Skeletal muscle tissue (tissue), 4 donors: ENCODE results near the gene KRTAP17-1. TPM values are rescaled to one million over a fixed set of nuclear protein-coding genes. Genes with fewer than 3 reads are reported as not detected.
"Not testable (repeated sequence)": the region's sequence is repeated elsewhere in the genome, so short reads cannot be mapped to it uniquely, and the experiment has no call there.

Experiments used
- H3K27ac ChIP-seq: one replicate; pipeline ENCODE4 v1.7.0; 2013; ENCODE audit warnings: mild to moderate bottlenecking, low read depth, low read length, inconsistent platforms
- H3K27me3 ChIP-seq, 3 donors: one replicate each; pipeline ENCODE4 v1.7.0; 2013; ENCODE audit warnings: low read length in 3 of 3; ENCODE audit not compliant: control insufficient read depth in 3 of 3, insufficient read depth in 3 of 3
- H3K36me3 ChIP-seq, 3 donors: one replicate each; pipeline ENCODE4 v1.7.0; 2013; ENCODE audit warnings: low read length in 3 of 3; ENCODE audit not compliant: control insufficient read depth in 3 of 3, insufficient read depth in 3 of 3
- H3K4me1 ChIP-seq, 3 donors: one replicate each; pipeline ENCODE4 v1.7.0; 2013; ENCODE audit warnings: low read length in 3 of 3, mild to moderate bottlenecking in 3 of 3; ENCODE audit not compliant: control insufficient read depth in 3 of 3, insufficient read depth in 3 of 3
- H3K4me3 ChIP-seq, 3 donors: one replicate each; pipeline ENCODE4 v1.7.0; 2013; ENCODE audit warnings: low read length in 3 of 3
- H3K9ac ChIP-seq, 3 donors: one replicate each; pipeline ENCODE4 v1.7.0; 2013; ENCODE audit warnings: low read length in 3 of 3, mild to moderate bottlenecking in 3 of 3, moderate library complexity in 2 of 3, low read depth in 1 of 3
- H3K9me3 ChIP-seq, 3 donors: one replicate each; pipeline ENCODE4 v1.7.0; 2013; ENCODE audit warnings: low read length in 3 of 3; ENCODE audit not compliant: control insufficient read depth in 3 of 3
- total RNA-seq: library from RNA; depleted of rRNA; stranded (reverse); fragments of >200 nt; gene quantifications from one replicate; pipeline ENCODE4 v1.2.3, GENCODE V29; 2014
- donor health status: Osteomylitis.

Gene KRTAP17-1
- total RNA-seq, result not detected

DNA sequence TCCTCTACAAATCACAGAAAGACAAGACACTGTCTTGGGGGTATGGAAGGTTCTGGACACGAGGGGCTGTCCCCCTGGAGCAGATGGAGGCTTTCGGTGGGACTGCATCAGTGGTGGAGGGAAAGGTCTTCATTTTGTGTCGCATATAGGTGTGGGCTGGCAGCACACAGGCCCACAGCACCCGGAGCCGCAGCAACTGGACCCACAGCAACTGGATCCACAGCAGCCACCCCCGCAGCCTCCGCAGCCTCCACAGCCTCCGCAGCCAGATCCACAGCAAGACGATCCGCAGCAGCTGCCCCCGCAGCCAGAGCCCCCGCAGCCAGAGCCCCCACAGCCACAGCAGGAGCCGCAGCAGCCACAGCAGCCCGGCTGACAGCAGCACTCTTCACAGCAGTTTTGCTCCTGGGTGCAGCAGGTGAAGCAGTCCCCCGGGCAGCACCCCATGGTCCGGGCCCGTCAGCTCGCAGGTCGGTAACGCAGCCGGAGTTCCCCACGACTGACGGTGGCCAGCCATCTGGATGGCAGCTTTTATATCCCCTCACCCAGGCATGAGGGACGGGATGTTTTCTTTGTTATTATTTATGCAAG is at the start of gene KRTAP17-1:
Gene KRTAP17-1, minus strand, starts transcription at position 507 of the 591 bp plus-strand sequence. Its CDS starts 60 bp downstream, at position 447.
- Histone ChIP-seq H3K9me3 (peaks cover 0 to 3% (median 0%) of the 10 kb centered on the region in 3 donors), H3K9ac (no peak within 1 kb of the TSS), H3K4me1 (no peaks in the 10 kb centered on the region), H3K36me3 (no peaks in the 10 kb centered on the region), H3K27ac (no peak within 1 kb of the TSS), H3K4me3 (no peak within 1 kb of the TSS), H3K27me3 (peaks cover 4 to 12% (median 10%) of the 10 kb centered on the region in 3 donors)

- Histone ChIP-seq H3K27ac (no peak overlapping the region), H3K36me3 (no peaks in the 10 kb centered on the region), H3K9ac (no peak overlapping the region), H3K27me3 (no peaks in the 10 kb centered on the region), H3K9me3 (no peaks in the 10 kb centered on the region), H3K4me3 (no peak overlapping the region), H3K4me1 (no peaks in the 10 kb centered on the region)
Measured at GRCh38 chr17:41363881-41364280, 48.4 kb upstream of the KRTAP17-1 start.

DNA sequence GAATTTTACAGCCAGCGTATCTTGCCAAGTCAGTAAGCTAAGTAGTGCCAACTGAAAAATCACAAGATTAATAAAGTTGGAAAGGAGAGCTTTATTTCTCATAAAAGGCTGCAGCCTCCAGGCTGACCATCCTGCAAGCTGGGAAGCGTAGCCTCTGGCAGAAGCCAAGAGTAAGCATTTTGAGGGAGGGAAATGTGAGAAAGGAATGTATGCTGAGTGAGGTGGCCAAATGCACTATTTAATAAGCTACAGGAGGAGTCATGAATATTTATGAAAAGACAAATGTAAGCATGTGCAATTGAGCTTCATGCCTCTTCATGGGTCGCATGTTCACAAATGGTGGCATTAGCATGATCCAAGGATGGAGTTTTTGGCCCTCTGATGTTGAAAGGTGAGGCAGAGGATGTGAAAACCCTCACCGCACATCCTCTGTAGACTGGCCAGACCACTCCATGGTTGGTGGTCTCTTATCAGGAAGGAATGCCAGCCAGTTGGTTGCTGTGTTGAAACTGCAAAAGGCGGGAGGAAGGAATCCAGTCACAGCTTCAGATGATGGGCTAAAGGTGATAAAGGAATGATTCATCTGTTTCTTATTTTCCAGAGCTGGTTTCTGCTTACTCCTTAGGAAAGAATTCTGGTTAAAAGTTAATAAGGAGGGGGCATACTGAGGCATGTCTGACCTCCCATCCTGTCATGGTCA is 44.9 kb upstream of the KRTAP17-1 start:
- Histone ChIP-seq H3K4me3 (no peak overlapping the region), H3K27me3 (no peaks in the 10 kb centered on the region), H3K27ac (no peak overlapping the region), H3K9me3 (no peaks in the 10 kb centered on the region), H3K4me1 (no peaks in the 10 kb centered on the region), H3K9ac (no peak overlapping the region), H3K36me3 (no peaks in the 10 kb centered on the region)

GRCh38 chr17:41354536-41354935 is 39.0 kb upstream of the KRTAP17-1 start:
- H3K4me1 ChIP-seq, result no peaks in the 10 kb centered on the region
- H3K9ac ChIP-seq, result no peak overlapping the region
- H3K4me3 ChIP-seq, result no peak overlapping the region
- H3K27me3 ChIP-seq, result no peaks in the 10 kb centered on the region
- no peaks in the 10 kb centered on the region for H3K9me3 ChIP-seq
- no peak overlapping the region for H3K27ac ChIP-seq
- H3K36me3 ChIP-seq, result no peaks in the 10 kb centered on the region

DNA sequence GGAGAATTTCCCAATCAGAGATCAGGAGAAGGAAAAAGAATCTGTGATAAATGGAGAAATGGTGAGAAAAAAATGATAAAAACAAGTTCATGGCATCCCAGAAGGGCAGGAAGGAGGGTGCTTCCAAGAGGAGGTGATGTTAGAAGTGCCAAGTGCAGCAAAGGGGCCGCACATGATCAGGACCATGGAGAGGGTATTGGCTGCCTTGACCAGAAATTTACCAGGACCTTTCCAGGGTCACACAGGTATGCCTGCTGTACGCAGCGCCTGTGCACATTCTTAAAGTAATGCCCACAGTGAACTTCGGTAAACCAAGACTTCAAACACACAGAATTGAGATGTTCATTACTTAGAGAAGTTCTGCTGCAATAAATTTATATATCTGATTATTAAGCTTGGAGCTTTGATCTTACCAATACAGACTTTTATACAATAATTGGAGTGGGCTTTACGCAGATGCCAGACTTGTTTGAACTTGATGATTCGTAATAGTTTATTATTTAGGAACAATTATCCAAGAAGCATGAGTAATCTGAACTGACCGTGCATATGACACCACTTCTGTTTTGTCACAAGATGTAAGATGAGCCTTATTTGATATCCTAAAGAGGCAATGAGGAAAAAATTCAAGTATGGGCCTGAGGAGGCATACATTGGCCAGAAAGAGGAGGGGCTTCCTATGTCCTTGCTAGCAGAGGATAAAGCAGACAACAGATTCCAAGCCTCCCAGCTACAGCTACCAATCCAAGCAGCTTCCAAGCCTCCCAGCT is 37.3 kb upstream of the KRTAP17-1 start:
- H3K27ac ChIP-seq, result no peak overlapping the region
- no peaks in the 10 kb centered on the region for H3K4me1 ChIP-seq
- no peaks in the 10 kb centered on the region for H3K27me3 ChIP-seq
- H3K9me3 ChIP-seq, result no peaks in the 10 kb centered on the region
- H3K36me3 ChIP-seq, result no peaks in the 10 kb centered on the region
- H3K9ac ChIP-seq, result no peak overlapping the region
- H3K4me3 ChIP-seq, result no peak overlapping the region

GRCh38 chr17:41351177-41351576 is 35.7 kb upstream of the KRTAP17-1 start:
- H3K4me3 ChIP-seq, result no peak overlapping the region
- no peaks in the 10 kb centered on the region for H3K9me3 ChIP-seq
- H3K27ac ChIP-seq, result no peak overlapping the region
- H3K9ac ChIP-seq, result no peak overlapping the region
- H3K36me3 ChIP-seq, result no peaks in the 10 kb centered on the region
- no peaks in the 10 kb centered on the region for H3K4me1 ChIP-seq
- H3K27me3 ChIP-seq, result no peaks in the 10 kb centered on the region

DNA sequence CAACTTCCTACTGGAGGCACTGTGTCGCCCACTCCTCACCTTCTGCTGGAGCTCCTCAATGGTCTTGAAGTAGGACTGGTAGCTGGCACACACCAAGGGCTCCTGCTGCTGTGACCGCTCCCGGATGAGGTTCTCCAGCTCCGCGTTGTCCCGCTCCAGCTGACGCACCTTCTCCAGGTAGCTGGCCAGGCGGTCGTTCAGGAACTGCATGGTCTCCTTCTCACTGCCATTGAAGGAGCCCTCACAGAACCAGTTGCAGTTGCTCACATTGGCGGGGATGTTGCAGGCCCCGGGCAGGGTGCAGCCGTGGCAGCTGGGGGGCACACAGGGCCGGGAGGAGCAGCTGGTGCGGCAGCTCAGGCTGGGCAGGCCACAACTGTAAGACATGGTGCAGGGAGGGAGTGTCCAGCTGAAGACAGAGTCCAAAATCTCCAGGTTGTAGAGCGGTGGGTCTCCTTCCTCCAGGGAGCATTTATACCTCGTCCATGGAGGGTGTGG is 34.9 kb upstream of the KRTAP17-1 start, which contains the start of gene KRT33A:
Gene KRT33A, minus strand, starts transcription at position 448 of the 498 bp plus-strand sequence. Its CDS starts 61 bp downstream, at position 387.
- not testable (repeated sequence) for H3K36me3 ChIP-seq, H3K27me3 ChIP-seq, H3K27ac ChIP-seq, H3K9ac ChIP-seq, H3K4me1 ChIP-seq, H3K9me3 ChIP-seq, H3K4me3 ChIP-seq

DNA sequence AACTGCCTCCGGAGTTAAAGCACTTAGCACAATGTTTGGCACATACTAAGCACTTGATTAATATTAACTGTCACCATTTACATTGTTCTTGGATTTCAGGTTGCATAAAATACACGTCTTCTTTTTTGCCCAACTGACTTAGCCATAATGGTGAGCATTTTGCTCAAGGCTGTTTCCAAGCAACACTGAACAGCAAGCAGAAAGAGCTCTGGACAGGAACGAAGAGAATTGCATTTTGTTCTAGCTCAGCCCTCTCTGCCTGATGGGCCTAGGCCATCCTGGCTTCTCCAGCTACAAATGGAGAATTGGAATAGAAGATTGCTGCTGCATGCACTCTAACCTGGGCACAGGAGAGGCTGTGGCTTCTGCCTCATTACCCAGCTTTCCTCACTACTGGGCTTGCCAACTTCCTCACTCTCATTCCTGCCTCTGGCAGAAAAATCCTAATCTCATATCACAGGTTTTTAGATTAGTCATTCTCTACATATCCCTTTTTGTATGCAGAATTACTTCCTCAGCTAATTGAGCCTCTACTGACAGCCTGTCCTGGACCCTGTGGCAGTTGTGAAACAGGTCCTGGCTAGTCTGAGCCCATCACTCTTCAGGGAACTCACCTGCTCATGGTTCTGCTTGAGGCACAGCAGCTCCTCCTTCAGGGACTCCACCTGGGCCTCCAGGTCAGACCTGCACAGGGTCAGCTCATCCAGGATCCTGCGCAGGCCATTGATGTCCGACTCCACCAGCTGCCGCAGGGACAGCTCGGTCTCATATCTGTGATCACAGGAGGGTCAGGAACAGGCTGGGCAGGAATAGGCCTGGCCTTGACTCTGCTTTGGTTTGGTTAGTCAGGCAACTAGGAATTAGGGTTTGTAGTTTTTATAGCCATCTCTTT is 32.6 kb upstream of the KRTAP17-1 start:
- Histone ChIP-seq H3K36me3 (no peaks in the 10 kb centered on the region), H3K9ac (no peak overlapping the region), H3K27me3 (peaks cover 0 to 2% (median 0%) of the 10 kb centered on the region in 3 donors), H3K9me3 (no peaks in the 10 kb centered on the region), H3K4me3 (no peak overlapping the region), H3K4me1 (no peaks in the 10 kb centered on the region), H3K27ac (no peak overlapping the region)

DNA sequence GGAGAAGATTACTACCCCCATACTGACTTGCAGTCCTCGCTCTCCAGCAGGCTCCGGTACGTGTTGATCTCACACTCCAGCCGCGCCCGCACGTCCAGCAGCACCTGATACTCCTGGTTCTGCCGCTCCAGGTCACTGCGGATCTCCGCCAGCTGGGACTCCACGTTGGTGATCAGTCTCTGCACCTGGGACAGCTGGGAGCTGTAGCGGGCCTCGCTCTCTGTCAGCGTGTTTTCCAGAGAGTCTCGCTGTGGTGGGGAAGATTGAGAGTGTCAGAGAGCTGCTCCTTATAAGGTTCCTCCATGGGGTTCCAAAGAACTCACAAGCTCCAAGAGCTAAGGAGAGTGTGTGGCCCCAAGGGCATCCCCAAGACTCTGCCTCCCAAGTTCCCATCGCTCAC is 30.9 kb upstream of the KRTAP17-1 start:
- not testable (repeated sequence) for H3K4me1 ChIP-seq, H3K9me3 ChIP-seq, H3K27ac ChIP-seq, H3K27me3 ChIP-seq, H3K36me3 ChIP-seq, H3K9ac ChIP-seq, H3K4me3 ChIP-seq
